NCI-H526 (cell line): Measurements from ENCODE around the gene RREB1.
A peak's percentile ranks its signal among the peaks of the same experiment; 100 is the strongest.

ENCODE experiments used
- DNase-seq, 2 experiments: peaks; one replicate each; lab custom pipeline; 2025; lab: John Stamatoyannopoulos, UW

The RREB1 gene, protein sequence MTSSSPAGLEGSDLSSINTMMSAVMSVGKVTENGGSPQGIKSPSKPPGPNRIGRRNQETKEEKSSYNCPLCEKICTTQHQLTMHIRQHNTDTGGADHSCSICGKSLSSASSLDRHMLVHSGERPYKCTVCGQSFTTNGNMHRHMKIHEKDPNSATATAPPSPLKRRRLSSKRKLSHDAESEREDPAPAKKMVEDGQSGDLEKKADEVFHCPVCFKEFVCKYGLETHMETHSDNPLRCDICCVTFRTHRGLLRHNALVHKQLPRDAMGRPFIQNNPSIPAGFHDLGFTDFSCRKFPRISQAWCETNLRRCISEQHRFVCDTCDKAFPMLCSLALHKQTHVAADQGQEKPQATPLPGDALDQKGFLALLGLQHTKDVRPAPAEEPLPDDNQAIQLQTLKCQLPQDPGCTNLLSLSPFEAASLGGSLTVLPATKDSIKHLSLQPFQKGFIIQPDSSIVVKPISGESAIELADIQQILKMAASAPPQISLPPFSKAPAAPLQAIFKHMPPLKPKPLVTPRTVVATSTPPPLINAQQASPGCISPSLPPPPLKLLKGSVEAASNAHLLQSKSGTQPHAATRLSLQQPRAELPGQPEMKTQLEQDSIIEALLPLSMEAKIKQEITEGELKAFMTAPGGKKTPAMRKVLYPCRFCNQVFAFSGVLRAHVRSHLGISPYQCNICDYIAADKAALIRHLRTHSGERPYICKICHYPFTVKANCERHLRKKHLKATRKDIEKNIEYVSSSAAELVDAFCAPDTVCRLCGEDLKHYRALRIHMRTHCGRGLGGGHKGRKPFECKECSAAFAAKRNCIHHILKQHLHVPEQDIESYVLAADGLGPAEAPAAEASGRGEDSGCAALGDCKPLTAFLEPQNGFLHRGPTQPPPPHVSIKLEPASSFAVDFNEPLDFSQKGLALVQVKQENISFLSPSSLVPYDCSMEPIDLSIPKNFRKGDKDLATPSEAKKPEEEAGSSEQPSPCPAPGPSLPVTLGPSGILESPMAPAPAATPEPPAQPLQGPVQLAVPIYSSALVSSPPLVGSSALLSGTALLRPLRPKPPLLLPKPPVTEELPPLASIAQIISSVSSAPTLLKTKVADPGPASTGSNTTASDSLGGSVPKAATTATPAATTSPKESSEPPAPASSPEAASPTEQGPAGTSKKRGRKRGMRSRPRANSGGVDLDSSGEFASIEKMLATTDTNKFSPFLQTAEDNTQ (N-terminal part only)

DNA sequence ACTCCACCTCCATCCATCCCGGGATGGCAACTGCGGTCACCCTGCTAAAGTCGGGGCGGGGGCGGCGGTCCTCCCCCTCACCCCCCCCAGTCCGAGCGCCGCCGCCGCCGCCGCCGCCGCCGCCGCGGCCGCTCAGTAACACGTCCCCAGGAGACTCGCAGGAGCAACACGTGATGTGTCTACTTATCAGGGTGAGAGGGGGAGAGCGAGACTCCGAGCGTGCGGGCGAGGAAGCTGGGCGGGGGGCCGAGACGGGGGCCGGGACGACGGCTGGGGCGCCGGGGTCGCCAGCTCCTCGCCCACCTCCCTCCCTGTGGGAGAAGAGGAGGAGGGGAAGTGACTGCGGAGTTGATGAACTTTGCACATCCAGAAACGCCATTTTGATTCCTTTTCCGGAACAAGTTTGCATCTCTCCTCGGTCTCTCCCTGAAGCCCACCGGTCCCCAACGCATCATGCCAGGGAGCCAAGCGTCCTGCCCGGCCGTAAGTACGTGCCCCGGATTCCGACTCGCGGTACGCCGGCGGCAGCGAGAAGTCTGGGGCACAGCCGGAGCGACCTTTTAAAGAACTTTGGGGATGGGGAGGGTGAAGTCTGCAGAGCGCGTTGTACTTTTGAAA lies at the start of gene RREB1:
RREB1 (plus strand) TSS at position 384 of the 618 bp plus-strand sequence. CDS start 73,951 bp downstream, outside the sequence.
- peak; percentile 60 to 82 for DNase-seq

DNA sequence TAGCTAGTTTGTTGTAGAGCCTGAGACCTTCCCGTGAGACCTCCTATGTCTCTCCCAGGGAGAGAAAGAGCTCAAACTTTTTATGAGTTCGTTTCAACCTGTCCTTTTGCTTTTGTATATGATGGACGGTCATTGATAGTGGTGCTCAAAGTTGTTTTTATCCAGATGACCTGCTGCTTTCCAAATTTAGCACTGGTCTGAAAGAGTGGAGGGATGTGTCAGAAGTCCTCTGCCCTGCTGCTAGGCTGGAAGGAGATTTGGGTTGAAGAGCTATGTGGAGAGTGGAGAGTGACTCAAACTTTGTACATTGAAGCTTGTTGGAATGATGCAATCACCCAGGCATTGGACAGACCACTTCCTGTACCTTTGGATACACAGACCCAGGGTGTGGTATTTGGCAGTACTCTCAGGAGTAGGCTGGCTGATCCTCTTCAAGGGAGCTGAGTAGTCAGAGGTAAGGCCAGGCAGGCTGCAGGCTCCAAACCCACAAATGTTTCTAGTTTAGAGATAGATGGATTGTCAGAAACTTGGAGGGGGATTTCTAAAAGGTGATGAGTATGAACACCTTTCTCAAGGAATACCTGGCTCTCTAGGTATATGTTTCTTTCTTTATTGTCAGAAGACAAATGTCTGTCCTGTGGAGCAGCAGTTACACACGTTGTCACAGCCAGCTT lies 49.4 kb upstream of the RREB1 start:
- no peak for DNase-seq

DNA sequence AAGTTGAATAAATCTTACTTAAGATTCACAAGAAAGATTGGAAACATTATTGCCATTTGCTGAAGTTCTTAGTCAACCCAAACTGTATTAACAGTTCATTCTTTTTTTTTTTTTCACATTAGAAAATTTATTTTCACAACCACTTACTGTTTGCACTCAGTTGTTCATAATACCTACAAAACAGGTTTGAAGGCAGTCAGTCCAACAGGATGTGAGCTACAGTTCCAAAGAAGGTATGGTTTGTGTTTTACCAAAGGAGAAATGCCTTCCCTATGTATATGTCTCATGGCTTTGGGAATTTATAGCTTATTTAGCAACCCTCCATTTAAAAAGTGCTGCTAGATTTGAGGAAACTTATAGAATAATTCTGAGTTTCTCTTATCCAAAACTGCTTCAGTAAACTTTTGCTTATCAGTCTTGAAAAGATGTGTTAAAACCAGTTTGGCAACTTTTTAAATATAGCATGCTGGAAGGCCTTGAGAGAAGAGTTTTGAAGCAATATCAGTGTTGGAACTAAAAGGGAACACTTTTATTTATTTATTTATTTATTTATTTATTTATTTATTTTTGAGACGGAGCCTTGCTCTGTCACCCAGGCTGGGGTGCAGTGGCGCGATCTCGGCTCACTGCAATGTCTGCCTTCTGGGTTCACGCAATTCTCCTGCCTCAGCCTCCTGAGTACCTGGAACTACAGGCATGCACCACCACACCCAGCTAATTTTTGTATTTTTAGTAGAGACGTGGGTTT lies 46.8 kb upstream of the RREB1 start:
- peak in 1 of 2 experiments; percentile 32 for DNase-seq

DNA sequence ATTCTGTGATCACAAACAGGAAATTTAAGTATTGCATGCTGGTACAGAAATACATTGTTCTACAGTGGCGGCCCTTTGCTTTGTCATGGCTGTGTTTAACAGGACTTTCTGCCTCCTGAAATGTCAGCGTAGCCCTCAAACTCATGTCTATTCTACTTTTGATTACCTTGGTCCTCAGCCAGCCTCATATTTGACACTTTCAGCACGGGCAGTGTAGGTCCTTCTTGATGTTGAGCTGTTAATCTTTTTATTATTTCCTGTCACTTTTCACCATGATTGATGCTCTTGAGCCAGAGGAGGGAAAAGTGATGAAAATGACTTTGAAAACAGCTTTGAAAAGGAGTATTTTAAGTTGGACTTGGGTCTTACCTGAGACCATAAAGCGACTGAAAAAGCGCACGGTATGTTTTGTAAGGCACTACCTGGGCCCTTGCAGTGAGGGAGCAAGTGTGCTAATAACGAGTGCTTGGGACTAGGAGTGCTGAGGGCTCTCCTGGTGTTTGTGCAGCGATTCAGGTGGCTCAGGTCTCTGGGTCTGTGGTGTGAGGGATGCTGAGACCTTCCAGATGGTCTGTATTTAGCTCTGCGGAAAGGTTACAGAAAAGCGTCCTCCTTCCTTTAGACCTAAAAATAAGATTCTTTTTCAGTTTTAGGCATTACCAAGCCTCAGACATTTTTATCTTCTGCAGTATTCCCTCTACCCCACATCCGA lies 45.2 kb upstream of the RREB1 start:
- DNase-seq, result no peak

DNA sequence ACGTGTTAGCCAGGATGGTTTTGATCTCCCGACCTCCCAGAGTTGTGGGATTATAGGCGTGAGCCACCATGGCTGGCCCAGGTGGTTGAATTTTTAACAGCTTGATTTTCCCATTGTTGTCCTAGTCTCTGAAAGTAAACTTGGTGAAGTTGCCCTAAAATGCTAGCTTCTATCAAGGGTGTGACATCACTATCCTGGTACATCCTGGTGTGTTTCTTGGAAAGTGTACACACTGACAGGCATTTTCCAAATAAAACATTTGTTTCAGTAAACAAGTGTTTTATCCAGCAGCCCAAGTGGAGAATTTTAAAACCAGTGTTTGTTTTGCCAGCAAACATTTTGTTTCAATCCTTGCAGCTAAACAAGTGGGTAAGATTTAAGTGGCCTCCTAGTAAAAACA lies 40.5 kb upstream of the RREB1 start:
- DNase-seq, result no peak

DNA sequence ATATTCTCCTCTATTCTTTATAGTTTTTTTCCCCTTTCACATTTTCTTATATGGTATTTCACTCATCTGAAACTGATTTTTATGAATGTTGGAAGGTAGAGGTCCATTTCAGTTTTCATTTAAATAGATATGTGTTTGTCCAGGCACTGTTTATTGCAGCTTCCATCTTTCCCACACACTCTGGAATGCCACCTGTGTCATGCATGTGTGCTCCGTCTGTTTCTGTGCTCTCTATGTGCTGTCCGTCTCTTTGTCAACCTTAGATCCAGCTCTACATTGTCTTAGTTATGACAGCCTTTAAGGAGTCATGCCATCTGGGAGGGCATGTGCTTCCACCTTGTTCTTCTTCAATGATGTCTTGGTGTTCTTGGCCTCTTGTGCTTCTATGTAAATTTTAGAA lies 36.4 kb upstream of the RREB1 start:
- no peak for DNase-seq

DNA sequence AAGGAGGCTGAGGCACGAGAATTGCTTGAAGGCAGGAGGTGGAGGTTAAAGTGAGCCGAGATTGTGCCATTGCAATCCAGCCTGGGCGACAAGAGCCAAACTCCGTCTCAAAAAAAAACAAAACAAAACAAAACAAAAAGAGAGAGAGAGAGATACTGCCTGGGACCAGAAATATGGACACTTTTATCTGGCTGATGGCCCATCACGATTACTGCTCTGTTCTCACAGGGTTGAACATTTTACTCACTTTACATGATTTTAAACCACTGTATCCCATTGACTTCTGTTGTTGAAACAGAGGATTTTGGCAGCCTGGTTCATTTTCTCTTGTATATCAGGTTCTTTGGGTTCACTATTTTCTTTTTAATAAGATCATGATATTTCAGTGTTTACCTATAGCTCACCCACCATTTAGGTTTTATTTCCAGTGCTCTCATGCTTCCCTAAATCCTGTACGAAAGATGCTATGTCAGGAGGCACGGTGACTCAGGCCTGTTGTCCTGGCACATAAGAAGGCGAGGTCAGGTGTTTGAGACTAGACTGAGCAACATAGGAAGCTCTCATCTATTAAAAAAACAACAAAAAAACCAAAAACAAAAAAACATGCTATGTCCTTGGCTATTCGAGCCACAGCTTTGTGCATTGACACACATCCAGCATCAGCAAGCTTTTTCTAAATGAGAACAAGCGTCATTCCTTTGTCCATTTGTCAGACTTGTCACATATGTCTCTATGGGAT lies 34.5 kb upstream of the RREB1 start:
- no peak for DNase-seq

DNA sequence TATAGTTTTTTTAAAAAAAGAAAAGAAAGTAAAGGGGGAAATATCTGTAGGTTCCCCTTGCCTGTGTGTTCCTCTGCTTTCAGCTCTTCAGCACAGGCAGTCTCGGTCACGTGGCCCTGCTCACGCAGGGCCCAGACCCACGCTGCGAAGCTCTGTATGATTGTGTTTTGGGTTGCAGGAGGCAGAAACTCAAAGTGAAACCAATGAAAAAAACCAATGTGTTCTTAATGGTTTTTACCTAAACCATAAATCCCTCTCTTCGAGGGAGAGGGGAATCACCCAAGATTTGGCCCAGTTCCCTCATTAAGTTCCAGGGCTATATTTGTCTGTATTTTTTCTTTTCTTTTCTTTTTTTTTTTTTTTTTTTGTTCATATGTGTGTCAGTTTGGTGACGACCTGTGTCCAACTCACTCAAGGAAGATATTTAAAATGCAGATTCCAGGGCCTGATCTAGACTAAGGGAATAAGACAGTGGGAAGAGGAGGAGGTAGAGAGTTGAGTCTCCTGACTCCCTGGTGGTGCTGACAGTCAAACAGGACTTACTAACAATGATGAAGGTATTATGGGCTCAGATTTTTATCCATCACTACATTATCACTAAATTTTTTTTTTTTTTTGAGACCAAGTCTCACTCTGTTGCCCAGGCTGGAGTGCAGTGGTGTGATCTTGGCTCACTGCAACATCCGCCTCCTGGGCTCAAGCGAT lies 33.8 kb upstream of the RREB1 start:
- no peak for DNase-seq

DNA sequence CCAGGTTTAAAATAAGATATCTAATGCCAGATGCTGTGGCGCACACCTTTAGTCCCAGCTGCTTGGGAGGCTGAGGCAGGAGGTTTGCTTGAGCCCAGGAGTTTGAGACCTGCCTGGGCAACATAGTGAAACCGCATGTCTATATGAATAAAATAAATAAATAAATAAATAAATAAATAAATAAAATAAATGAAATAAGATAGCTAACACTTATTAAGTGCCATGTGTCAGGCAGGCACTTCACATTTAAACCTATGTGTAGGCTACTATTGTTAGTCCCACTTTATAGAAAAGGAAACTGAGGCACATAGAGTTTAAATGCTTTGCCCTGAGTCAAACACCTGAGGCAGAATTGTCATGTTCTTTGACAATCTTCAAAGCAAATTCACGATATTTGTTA lies 32.9 kb upstream of the RREB1 start:
- DNase-seq, result no peak

DNA sequence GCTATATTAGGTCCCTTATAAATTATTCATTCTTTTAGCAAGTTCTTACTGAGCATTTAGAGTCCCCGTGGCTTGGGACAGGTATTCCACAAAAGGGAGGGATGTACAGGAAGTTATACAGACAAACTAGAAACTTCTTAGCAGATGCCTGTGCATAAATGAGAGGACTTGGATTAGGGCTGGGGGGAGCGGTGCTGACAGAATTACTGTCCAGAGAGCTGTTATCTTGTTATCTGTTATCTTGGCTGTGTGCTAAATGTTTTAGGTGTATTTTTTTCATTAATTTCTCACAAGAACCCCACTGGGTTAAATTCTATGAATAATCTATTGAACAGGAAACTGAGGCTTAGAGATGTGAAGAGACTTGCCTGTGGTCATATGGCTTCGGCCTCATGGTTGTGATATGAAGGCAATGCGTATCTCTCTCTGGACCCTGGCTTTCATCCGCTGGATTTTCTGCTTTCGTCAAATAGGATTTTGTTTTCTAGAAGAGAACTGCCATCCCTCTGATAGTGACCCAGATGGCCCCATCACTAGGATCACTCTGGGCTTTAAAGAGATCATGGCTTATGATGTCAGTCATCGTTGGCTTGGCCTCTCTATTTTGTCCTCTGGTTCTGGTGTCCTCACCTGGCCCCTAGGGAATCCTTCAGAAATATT lies 32.3 kb upstream of the RREB1 start:
- no peak for DNase-seq

DNA sequence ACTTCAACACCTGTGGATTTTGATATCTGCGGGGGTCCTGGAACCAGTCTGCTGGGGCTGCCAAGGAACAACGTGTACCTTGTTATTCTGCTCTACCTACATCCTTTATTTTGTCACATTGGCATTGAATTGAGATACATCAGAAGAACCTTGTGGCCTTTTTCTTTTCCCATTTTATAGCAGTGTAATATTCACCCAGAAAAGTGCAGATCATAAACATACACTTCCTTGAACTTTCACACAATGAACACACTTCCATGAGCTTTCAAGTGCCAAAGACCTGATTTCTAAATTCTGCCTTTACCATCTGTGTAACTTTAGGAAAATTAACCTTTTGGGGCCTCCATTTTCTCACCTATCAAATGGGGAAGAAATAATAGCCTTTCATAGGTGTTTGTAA lies 29.9 kb upstream of the RREB1 start:
- DNase-seq, result no peak

DNA sequence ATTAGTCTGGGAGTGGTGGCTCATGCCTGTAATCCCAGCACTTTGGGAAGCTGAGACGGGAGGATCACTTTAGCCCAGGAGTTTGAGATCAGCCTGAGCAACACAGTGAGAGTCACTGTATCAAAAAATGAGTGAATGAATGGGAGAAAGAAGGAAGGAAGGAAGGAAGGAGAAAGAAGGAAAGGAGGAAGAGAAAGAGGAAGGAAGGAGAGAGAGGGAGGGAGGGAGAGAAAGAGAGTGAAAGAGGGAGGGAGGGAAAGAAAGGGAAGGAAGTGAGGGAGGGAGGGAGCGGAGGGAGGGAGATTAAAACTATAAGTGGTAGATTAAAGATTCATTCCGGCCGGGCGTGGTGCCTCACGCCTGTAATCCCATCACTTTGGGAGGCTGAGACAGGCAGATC lies 28.9 kb upstream of the RREB1 start:
- DNase-seq, result no peak

DNA sequence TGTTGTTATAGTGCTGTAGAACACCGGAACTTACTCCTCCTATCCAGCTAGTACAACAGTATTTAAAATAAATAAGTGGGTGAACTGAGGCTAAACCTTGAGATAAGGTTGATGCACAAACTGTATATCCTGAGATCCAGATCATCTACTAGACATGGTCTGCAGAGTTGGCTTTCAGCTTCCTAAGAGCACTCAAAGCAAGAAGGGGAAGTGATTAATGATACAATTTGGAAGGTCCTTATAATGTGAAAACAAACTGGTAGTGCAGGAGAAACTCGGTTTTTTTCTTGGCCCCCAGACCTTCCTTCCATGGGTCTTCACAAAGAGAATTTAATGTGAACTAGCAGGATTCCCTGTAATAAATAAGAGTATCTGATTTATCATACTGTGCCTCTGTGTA lies 27.4 kb upstream of the RREB1 start:
- no peak for DNase-seq

DNA sequence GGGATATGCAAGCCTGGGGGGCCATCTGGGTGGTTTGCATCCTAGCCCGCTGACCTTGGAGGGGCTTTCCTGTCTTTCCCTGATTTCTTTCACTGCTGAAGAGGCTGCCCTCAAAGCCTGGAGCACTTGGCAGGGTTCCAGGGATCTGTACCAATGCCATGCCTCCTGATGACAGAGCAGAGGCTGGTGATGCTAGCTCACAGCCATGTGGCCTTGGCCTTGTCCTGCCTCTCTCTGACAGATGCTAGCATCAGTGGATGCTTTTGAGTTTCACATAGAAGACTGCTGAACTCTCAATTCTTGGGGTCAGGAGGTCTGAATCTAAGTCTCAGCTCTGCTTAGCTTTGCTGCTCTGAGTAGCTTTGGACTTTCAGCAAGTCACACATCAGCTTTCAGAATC lies 21.9 kb upstream of the RREB1 start:
- no peak for DNase-seq

DNA sequence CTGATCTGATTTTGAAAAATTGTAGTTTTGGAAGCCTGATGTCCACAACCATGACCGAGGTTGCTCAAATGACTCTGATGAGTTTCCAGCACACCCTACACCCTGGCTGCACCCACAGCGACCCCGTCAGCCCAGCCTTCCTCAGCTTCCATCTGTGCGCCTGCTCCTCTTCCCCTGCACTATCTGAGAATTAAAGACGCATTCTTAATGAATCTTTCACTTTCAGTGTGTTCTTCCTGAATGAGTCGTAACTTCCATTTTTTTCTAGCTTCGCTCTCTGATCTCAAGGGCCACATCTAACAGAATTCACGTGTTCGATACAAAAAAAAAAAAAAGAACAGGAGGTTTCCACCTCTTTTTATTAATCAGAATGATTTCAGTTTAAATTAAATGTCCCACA lies 21.3 kb upstream of the RREB1 start:
- DNase-seq, result no peak

DNA sequence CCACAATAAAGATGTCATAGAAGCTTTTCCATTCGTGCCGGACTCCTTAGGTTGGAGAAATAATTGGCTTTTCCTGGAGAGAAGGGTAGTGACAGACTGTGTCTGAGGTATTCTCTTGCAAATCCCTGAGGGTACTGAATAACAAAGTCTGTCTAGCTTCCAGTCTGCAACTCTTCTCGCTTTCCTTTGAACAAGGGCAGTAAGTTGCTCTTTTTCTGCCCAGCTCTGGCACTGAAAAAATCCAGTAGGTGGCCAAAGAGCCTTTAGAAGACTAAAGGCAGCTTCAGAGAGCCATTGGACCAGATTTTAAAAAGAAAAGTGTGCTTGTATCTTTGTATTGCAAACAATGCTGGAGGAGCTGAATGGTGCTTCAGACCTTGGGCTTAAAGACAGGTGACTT lies 20.7 kb upstream of the RREB1 start:
- no peak for DNase-seq

DNA sequence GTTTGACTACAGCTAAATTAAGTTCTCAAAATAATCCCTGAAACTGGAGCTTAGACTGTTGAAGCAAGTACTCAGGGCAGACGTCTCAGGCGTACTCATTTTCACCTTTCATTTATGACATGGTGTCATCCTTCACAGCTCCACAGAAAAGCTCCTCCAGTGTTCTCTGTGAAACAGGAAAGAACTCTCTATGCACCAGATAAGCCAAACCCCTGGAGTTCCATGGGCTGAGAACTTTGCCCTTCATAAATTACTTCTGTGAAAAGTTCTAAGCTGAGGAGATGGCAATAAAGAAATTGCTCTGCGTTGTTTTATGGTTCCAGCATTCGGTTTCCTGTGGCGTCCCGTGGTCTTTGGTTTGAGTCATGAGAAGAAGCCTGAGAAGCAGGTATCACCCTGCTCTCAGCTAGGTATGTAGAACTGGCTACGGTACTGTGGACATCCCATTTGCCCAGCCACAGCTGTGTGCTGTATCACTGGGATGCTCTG lies 20.2 kb upstream of the RREB1 start:
- no peak for DNase-seq
